NT2/D1 (cell line): Measurements from ENCODE around the gene PGBD5.

Source experiments
- YY1 ChIP-seq: IDR thresholded peaks from 2 replicates; pipeline ENCODE4 v1.6.1; 2011; ENCODE audit not compliant: insufficient read length, insufficient read depth
- ZNF274 ChIP-seq: IDR thresholded peaks from 2 replicates; pipeline ENCODE4 v1.6.1; 2011; ENCODE audit warnings: mild to moderate bottlenecking, low read depth, low read length

DNA sequence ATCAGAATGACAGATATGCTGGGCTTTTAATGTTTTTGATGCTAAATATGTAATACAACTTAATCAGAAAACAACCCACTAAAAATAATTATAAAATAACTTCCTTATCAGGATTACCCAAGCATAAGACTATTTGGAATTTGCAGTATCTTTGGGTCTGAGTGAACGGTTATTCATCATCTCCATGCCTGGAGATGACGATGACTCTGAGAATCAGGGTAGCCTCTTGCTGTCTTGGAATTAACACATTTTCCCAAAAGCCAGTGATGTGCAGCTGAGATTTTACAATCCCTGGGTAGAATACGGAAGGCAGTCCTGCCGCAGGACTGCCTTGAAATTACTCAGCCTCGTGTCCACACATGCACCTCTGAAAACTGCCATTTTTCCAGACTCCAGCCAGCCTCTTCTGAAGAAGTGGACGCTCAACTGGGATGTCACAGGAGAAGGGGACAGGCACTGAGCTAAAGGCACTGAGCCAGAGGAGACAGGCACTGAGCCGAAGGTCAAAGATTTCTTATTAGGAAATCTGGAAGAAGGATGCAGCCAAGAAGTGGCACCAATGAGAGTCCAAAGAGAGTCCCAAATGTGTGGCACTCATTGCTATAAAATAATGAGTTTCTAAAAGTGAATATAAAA lies 85.5 kb downstream of the PGBD5 start:
- TF ChIP-seq ZNF274 = no peak
- no peak for TF ChIP-seq YY1
